Duodenal mucosa (tissue), 2 donors: ENCODE data around the gene LRMDA.

ENCODE experiments used
- H3K27ac ChIP-seq: one replicate; pipeline ENCODE4 v1.7.0; 2013; ENCODE audit warnings: low read depth, low read length
- H3K27me3 ChIP-seq, 2 donors: one replicate each; pipeline ENCODE4 v1.7.0; 2013; ENCODE audit warnings: low read length in 2 of 2, control low read depth in 1 of 2; ENCODE audit not compliant: insufficient read depth in 2 of 2, control insufficient read depth in 1 of 2
- H3K36me3 ChIP-seq, 2 donors: one replicate each; pipeline ENCODE4 v1.7.0; 2013; ENCODE audit warnings: low read length in 2 of 2, control low read depth in 1 of 2; ENCODE audit not compliant: insufficient read depth in 2 of 2, control insufficient read depth in 1 of 2
- H3K4me1 ChIP-seq, 2 donors: one replicate each; pipeline ENCODE4 v1.7.0; 2013; ENCODE audit warnings: low read length in 2 of 2, control low read depth in 1 of 2; ENCODE audit not compliant: insufficient read depth in 2 of 2, control insufficient read depth in 1 of 2
- H3K4me3 ChIP-seq, 2 donors: one replicate each; pipeline ENCODE4 v1.7.0; 2013; ENCODE audit warnings: low read length in 2 of 2, low read depth in 1 of 2
- H3K9ac ChIP-seq, 2 donors: one replicate each; pipeline ENCODE4 v1.7.0; 2013; ENCODE audit warnings: low read length in 2 of 2, low read depth in 1 of 2
- H3K9me3 ChIP-seq, 2 donors: one replicate each; pipeline ENCODE4 v1.7.0; 2013; ENCODE audit warnings: low read length in 2 of 2, control low read depth in 1 of 2; ENCODE audit not compliant: control insufficient read depth in 1 of 2

The LRMDA gene

DNA sequence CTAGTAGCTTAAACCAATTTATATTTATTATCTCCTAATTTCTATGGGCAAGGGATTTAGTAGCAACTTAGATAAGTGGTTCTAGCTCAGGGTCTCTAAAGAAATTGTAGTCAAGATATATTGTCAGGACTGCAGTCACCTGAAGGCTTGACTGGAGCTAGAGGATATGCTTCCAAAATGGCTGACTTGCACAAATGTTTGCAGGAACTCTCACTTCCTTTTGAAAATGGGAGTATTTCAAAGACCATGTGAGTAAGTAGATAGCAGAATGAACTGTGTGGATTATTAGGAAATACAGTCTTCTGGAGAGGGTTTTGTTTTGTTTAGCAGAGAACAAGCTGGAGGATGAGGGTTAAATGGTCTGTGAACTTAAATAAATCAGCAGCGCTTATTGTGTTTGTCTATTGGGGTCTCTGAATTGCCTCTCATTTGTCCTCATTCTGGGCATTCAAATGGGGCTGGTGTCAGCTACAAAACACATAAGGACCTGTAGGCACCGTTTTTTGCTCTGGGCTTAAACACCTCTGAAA, 524.6 kb downstream of the LRMDA start:
- Histone ChIP-seq H3K4me1 (peaks cover 0 to 12% of the 10 kb centered on the region in 2 donors), H3K4me3 (no peak overlapping the region), H3K9ac (no peak overlapping the region), H3K9me3 (no peaks in the 10 kb centered on the region), H3K36me3 (no peaks in the 10 kb centered on the region), H3K27ac (no peak overlapping the region), H3K27me3 (no peaks in the 10 kb centered on the region)

DNA sequence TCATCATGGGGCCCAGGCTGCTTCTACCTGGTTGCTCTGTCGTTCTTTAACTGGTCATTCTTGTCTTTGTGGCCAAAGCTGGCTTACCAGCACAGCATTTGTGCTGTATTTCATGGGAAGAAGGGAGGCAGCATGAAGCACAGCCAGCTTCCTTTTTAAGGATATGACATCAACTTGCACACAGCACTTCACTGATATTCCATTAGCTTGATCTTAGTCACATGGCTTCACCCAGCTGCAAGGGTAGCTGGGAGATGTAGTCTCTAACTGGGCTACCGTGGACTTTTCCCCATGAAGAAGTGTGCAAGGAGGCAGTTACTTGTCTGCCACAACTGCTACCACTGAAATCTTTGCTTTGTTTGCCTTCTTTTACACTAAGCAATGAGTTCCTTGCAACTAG, 525.2 kb downstream of the LRMDA start:
- no peak overlapping the region for H3K27ac ChIP-seq
- H3K9me3 ChIP-seq = no peaks in the 10 kb centered on the region
- no peak overlapping the region for H3K4me3 ChIP-seq
- H3K27me3 ChIP-seq = no peaks in the 10 kb centered on the region
- no peaks in the 10 kb centered on the region for H3K36me3 ChIP-seq
- H3K4me1 ChIP-seq = peaks cover 0 to 12% of the 10 kb centered on the region in 2 donors
- no peak overlapping the region for H3K9ac ChIP-seq

DNA sequence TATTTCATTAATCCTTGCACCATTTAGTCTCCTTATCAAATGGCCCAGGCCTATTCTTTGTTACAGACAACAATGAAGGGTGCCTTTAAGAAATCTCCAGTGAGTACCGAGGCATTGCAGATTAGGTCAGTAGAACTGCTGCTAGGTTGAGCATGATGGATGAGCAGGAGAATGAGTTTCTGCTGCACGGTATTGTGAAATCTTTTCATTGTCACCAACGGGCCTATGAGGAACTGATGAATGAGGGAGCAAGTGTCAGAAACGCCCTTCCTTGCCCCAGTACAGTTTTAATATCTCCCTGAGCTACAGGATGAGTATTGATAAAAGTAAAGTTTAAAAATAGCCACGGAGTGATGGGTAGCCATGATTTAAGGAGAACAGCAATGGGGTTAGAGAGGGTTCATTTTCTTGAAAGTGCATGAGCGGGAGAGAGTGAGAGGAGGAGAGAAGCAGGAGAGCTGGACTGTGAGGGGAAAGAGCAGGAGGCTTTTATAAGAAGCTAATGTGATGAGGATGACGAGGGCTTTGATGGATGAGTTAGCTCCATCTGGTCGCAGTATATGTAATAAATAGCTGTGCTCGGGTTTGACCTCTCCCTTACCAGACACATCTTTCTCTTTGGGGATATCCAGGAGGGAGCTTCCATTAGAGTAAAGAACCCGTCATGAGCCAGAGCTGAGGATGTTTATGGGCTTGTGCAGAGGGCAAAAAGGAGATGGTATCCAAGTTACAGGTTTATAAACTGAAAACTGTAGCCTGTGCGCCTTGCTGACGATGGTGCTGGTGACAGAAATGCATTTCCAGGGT, 526.1 kb downstream of the LRMDA start:
- Histone ChIP-seq H3K27me3 (no peaks in the 10 kb centered on the region), H3K27ac (no peak overlapping the region), H3K36me3 (no peaks in the 10 kb centered on the region), H3K4me1 (peaks cover 0 to 12% of the 10 kb centered on the region in 2 donors), H3K9me3 (no peaks in the 10 kb centered on the region), H3K9ac (no peak overlapping the region), H3K4me3 (no peak overlapping the region)

DNA sequence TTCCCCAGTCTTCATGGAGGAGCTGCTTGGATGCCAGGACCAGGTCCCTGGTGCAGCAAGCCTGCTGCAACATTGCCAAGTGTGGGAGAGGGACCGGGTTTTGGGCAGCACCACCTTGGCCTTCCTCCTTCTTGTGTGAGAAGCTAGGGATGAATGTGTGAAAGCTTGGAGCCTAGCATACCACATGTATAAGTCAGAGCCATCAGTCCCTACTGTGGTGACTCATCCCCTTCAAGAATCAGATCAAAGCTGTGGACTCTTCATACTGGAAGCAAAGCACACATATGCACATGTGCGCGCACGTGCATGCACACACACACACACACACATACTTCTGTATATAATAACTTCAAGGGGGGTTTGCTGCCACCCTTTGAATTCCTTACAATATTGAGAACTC, 527.8 kb downstream of the LRMDA start:
- Histone ChIP-seq H3K4me3 (no peak overlapping the region), H3K4me1 (peaks cover 0 to 12% of the 10 kb centered on the region in 2 donors), H3K9me3 (no peaks in the 10 kb centered on the region), H3K9ac (no peak overlapping the region), H3K27me3 (no peaks in the 10 kb centered on the region), H3K36me3 (no peaks in the 10 kb centered on the region), H3K27ac (no peak overlapping the region)

DNA sequence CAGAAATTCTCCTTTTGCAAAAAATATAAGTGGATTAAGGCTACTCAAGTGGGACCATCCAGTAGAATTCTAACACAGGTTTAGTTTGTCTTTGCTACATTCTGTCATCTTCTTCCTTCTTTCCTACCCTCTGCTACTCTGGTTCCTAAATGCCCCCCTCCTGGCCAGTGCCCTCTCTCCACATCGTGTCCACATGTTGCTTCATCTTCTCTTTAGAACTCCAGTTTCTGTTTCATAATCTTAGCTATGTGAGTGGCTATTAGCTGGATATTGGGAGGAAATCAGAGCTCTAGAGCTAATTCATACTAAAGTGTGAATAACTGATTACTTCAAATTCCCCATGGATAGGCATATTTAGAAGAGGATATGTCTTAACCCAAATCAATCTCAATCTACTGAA, 528.5 kb downstream of the LRMDA start:
- Histone ChIP-seq H3K4me1 (peaks cover 0 to 12% of the 10 kb centered on the region in 2 donors), H3K27me3 (no peaks in the 10 kb centered on the region), H3K36me3 (no peaks in the 10 kb centered on the region), H3K27ac (no peak overlapping the region), H3K9me3 (no peaks in the 10 kb centered on the region), H3K9ac (no peak overlapping the region), H3K4me3 (no peak overlapping the region)

DNA sequence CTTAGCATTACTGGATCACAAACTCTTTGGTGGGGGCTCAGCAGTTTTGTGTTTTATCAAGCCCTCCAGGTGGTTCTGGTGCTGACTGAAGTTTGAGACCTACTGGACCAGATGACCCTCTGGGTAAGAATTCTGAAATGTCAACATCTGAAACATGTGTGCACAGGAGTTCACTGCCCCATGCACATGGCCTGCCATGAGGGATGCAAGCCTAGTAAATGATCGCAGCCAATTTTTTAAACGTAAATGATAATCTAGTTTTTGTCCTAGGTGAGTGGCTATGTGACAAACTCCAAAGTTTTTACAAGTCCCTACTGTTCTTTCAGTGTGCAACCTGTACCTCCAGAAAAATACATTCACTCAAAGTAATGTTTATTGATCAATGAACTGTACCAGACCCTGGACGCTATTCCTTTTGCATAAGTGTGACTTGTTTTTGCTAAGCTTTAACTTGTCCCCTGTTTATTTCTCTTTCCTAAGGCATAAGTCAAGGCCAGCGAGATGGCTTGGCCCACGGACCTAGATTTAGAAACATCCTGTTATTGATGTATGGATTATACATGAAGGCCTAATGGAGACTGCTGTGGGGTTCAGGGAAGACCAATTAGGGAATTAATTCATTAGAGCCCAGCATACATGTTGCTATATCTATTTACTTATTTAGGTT, 531.1 kb downstream of the LRMDA start:
- Histone ChIP-seq H3K4me1 (no peaks in the 10 kb centered on the region), H3K27ac (no peak overlapping the region)

DNA sequence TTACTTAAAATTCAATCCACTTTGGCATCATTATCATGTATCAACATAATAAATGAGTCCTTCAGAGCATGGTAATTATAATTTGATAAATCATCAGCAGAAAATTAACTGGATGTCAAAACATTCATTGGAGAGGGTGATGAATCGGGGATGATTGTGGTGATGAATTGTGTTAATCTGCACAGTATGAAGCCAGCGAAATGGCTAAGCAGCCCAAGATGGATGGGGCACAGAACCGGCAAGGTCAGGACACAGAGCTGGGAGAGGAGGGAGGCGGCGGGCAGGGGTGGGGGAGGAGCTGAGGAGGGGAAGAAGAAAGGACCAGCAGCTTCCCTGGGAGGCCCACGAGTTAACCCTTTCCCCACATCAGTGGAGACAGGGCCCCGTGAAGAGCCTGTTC, 536.1 kb downstream of the LRMDA start:
- no peaks in the 10 kb centered on the region for H3K9me3 ChIP-seq
- H3K9ac ChIP-seq = no peak overlapping the region
- H3K27me3 ChIP-seq = no peaks in the 10 kb centered on the region
- no peaks in the 10 kb centered on the region for H3K36me3 ChIP-seq
- H3K4me1 ChIP-seq = no peaks in the 10 kb centered on the region
- no peak overlapping the region for H3K4me3 ChIP-seq
- H3K27ac ChIP-seq = no peak overlapping the region

More for the DNA sequence above, 531.1 kb downstream of the LRMDA start:
- H3K4me3 ChIP-seq = no peak overlapping the region
- no peaks in the 10 kb centered on the region for H3K36me3 ChIP-seq
- no peaks in the 10 kb centered on the region for H3K9me3 ChIP-seq
- H3K9ac ChIP-seq = no peak overlapping the region
- H3K27me3 ChIP-seq = no peaks in the 10 kb centered on the region

DNA sequence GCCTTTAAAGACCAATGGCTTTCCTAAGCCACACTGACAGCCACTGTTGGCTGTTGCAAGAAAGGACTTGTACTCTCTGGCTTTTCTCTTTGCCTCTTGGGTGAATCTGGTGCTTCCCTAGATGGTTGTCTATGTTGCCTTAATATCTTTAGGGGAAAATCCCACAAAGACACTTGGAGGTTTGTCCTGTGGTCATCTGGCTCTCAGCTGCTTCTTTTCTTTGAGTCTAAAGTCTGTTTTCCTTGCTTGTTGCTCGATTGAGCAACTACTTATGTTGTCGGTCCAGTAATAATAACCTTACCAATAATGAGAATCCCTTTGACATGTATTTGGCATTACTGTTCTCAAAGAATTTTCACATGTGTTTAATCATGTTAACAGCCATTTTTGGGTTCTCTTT, 537.6 kb downstream of the LRMDA start:
- no peaks in the 10 kb centered on the region for H3K27me3 ChIP-seq
- no peak overlapping the region for H3K9ac ChIP-seq
- H3K4me3 ChIP-seq = no peak overlapping the region
- no peaks in the 10 kb centered on the region for H3K36me3 ChIP-seq
- no peak overlapping the region for H3K27ac ChIP-seq
- no peaks in the 10 kb centered on the region for H3K4me1 ChIP-seq
- H3K9me3 ChIP-seq = no peaks in the 10 kb centered on the region

DNA sequence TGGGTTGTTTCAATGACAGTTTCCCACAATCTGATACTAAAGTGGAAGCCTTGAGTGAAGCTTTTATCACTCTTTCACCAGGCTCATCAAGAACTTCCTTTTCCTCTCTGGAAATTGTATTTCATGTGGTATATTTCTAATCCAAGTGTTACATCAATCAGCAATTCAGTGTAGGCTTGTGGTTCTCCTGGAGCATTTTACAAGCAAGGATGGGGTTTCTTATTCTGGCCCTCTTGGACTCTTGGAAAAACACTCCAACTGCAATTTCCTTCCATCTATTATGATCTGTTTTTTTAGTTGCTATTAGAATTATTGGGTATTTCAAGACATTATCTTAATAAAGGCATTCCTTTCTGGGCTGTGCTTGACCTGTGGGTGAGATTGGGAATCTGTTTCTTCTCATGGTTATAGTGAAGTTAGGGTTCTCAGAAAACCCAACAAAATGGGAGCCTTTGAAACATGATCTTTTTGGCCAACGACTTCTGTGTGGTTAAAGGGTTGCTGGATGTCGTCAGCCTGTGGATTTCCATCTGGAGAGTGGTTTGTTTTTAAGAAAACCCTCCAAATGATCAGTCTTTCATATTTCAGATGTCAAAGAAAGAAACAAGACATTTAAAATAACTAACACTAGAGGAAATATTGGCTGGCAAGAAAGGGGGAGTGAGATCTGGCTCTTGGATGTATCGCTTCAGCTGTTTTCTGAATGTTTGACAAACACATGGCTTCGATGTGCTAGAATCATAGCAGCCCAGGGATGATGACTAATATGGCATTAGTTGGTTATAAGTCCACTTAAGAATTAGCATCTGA, 540.2 kb downstream of the LRMDA start:
- H3K4me1 ChIP-seq = no peaks in the 10 kb centered on the region
- H3K27me3 ChIP-seq = no peaks in the 10 kb centered on the region
- no peaks in the 10 kb centered on the region for H3K36me3 ChIP-seq
- H3K9me3 ChIP-seq = no peaks in the 10 kb centered on the region
- H3K4me3 ChIP-seq = no peak overlapping the region
- no peak overlapping the region for H3K27ac ChIP-seq
- no peak overlapping the region for H3K9ac ChIP-seq
